ENCODE results near the gene HTR3A. TPM values are rescaled to one million over a fixed set of nuclear protein-coding genes. Genes with fewer than 3 reads are reported as not detected.

Gene HTR3A
- total and polyA plus RNA-seq, 9 of the 15 experiments (the other 6 are each of a cell fraction or from before 2014, with no cell fraction given) = not detected

DNA sequence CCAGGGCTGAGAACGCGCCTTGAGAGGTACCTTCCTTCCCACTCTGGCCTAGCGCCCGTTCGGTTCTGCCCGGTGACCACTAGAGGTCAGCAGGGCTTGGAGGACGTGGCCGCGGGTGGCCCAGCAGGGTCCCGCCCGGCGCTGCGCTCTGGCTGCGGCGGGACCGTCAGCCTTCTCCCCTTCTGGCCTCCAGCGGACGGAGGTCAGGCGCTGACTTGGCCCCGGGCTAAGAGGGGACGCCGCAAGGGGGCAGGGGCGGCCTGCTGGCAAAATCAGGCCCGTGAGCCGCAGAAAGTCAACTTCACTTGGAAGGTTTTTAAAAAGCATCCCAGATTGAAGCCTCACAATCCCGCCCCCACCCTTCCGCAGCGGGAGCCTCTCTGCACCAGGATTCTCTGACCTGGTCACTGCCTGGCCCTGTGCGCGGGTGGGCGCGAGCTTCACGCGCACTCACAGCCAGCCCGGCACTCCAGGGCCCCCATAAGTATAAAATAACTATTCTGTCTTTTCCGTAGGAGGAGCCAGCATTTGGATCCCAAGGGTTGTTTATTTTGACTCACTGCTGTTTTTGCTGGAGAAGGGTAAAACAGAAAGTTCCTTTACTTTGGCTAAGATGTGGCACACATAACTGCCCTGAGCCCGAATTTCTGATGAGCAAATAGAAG is 61.4 kb downstream of the HTR3A start (continued):
- no peak for TF ChIP-seq RBM17 (IDR thresholded peaks at IDR 0.05; ENCODE audit: borderline replicate concordance, low read depth, low read length)
- TF ChIP-seq SNAPC5 (CRISPR knock-in tag; IDR thresholded peaks at IDR 0.05) = no peak
- TF ChIP-seq CBX3 (IDR thresholded peaks at IDR 0.05; ENCODE audit: borderline replicate concordance in 1 of 2, low read length in 2 of 2) = no peak
- TF ChIP-seq XRCC5 (IDR thresholded peaks at IDR 0.05; ENCODE audit: low read depth, low read length) = 0 out of 2 replicates have a peak, but pooled peaks have one; percentile 54
- TF ChIP-seq ZC3H4 (CRISPR knock-in tag; IDR thresholded peaks at IDR 0.05; ENCODE audit: borderline replicate concordance) = no peak
- TF ChIP-seq TSC22D4 (tag; IDR thresholded peaks at IDR 0.05) = no peak
- TF ChIP-seq POLR2AphosphoS5 (IDR thresholded peaks at IDR 0.05; ENCODE audit: control insufficient read depth, insufficient read depth, low read depth, low read length) = no peak
- TF ChIP-seq RAD21 (CRISPR knock-in tag; conservative IDR thresholded peaks at IDR 0.05 in 1 of 2, IDR thresholded peaks at IDR 0.05 in 1 of 2) = peak; percentile 88 to 90
- TF ChIP-seq TBL1XR1 (IDR thresholded peaks at IDR 0.05; ENCODE audit: low read length in 2 of 2) = no peak
- no peak for TF ChIP-seq ZNF384 (IDR thresholded peaks at IDR 0.05; ENCODE audit: low read depth, low read length)
- TF ChIP-seq ZNF431 (CRISPR knock-in tag; IDR thresholded peaks at IDR 0.05) = no peak
- TF ChIP-seq ZNF511 (CRISPR knock-in tag; IDR thresholded peaks at IDR 0.05) = no peak
- TF ChIP-seq HMG20B (CRISPR knock-in tag; IDR thresholded peaks at IDR 0.05) = no peak
- peak; percentile 26; the same call in 1 of the 2 replicates for TF ChIP-seq CTBP1 (IDR thresholded peaks at IDR 0.05; ENCODE audit: borderline replicate concordance)
- TF ChIP-seq BRD9 (IDR thresholded peaks at IDR 0.05; ENCODE audit: low read depth, partially characterized antibody) = no peak
- TF ChIP-seq ZNF239 (CRISPR knock-in tag; IDR thresholded peaks at IDR 0.05) = no peak
- no peak for TF ChIP-seq NR4A1 (CRISPR knock-in tag; IDR thresholded peaks at IDR 0.05)
- TF ChIP-seq NR4A1 (tag; IDR thresholded peaks at IDR 0.05) = no peak
- no peak for TF ChIP-seq ZNF324 (CRISPR knock-in tag; IDR thresholded peaks at IDR 0.05)
- TF ChIP-seq ZNF445 (CRISPR knock-in tag; IDR thresholded peaks at IDR 0.05; ENCODE audit: low read depth) = no peak
- no peak for TF ChIP-seq TRIM28 (IDR thresholded peaks at IDR 0.05)
- no peak for TF ChIP-seq TEAD1 (CRISPR knock-in tag; IDR thresholded peaks at IDR 0.05)
- TF ChIP-seq ATF1 (CRISPR knock-in tag; IDR thresholded peaks at IDR 0.05) = no peak
- no peak for TF ChIP-seq ATF1 (tag; IDR thresholded peaks at IDR 0.05)
